ENCODE data around the gene LOXL1. TPM values are rescaled to one million over a fixed set of nuclear protein-coding genes. Genes with fewer than 3 reads are reported as not detected.

LOXL1 gene
- total RNA-seq, 1 experiment from 2014 or later, result 117 TPM

DNA sequence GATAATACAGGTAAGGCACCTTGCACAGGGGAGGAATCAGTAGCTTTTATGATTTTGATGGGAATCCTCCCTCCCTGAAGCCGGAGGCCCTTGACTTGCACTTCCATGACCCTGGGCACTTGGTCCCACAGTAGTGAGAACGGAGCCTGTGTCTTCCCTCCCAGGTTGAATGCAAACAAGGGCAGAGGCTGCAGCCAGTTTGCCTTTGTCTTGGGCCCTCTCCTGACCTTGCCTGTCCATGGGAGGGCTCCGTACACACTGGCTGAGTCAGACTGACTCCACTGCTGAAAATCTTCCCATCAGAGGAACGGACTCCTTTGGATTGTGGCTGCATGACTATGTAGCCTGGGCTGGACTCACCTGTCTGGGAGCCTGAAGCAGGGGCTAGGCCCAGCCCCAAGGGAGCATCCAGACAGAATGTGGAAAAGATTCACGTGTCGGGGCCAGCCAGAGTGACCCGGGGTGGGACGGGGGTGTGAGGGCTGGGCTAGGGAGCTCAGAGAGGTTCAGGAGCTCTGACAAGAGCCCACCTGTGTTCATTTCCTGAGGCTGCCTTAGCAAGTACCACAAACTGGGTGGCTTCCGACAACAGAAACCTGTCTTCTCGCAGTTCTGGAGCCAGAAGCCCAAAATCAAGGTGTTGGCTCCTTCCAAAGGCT lies 43.4 kb upstream of the LOXL1 start:
- ChIA-PET CTCF (no interaction called here), POLR2A (ENCODE audit: low non-redundant PET) (no interaction called here)
- no peak for DNase-seq (ENCODE audit: low spot score)
- H3K4me3 ChIP-seq (ENCODE audit: low read depth, low read length, poor library complexity, severe bottlenecking), result no peak overlapping the region
- intact Hi-C loops (cut with micrococcal nuclease; ENCODE audit: unreplicated experiment), result no loop called here
- no peak for TF ChIP-seq EZH2 (IDR thresholded peaks at IDR 0.05; ENCODE audit: borderline replicate concordance, low read depth, low read length, poor library complexity, severe bottlenecking)
- TF ChIP-seq, protein P1, sequence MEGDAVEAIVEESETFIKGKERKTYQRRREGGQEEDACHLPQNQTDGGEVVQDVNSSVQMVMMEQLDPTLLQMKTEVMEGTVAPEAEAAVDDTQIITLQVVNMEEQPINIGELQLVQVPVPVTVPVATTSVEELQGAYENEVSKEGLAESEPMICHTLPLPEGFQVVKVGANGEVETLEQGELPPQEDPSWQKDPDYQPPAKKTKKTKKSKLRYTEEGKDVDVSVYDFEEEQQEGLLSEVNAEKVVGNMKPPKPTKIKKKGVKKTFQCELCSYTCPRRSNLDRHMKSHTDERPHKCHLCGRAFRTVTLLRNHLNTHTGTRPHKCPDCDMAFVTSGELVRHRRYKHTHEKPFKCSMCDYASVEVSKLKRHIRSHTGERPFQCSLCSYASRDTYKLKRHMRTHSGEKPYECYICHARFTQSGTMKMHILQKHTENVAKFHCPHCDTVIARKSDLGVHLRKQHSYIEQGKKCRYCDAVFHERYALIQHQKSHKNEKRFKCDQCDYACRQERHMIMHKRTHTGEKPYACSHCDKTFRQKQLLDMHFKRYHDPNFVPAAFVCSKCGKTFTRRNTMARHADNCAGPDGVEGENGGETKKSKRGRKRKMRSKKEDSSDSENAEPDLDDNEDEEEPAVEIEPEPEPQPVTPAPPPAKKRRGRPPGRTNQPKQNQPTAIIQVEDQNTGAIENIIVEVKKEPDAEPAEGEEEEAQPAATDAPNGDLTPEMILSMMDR (conservative IDR thresholded peaks at IDR 0.05; ENCODE audit: low read depth, low read length), result no peak
- no peaks in the 10 kb centered on the region for H3K9me3 ChIP-seq (ENCODE audit: low read depth, low read length, poor library complexity, severe bottlenecking)
- H3K27me3 ChIP-seq (replicated peaks; ENCODE audit: insufficient read depth, low read depth, low read length, poor library complexity), result peaks cover 1% of the 10 kb centered on the region
- BruUV-seq (replicated peaks), result no TSS peak
- H3K4me1 ChIP-seq (ENCODE audit: insufficient read depth, low read length, poor library complexity, severe bottlenecking), result no peaks in the 10 kb centered on the region
- no peak overlapping the region for H3K27ac ChIP-seq (ENCODE audit: low read depth, low read length, poor library complexity, severe bottlenecking)
- no peaks in the 10 kb centered on the region for H3K36me3 ChIP-seq (ENCODE audit: insufficient read depth, low read length, poor library complexity, severe bottlenecking)

DNA sequence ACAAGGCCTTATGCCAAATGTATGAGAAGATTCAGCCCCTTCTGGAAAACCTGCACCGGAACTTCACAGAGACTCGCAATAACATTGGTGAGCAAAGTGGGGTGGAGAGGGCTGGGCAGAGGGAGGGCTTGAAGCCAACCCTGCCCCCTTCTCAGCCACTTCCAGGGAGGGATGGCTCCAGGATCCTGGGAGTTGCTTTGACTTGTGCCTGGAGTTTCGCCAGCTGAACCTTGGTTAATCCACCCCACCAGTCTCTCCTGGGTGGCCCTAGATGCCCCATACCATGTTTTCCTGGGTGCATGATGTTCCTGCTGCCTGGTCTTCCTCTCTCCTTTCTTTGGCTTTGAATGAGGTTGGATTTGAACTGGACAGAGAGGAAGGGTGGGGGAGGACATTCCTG lies 42.1 kb upstream of the LOXL1 start:
- ChIA-PET CTCF (interaction anchor here (0.6 kb wide), 1 partner anchor 44 kb away, joined by 15 read pairs; no protein-coding TSS in a partner anchor), POLR2A (ENCODE audit: low non-redundant PET) (no interaction called here)
- H3K4me1 ChIP-seq (ENCODE audit: insufficient read depth, low read length, poor library complexity, severe bottlenecking), result no peaks in the 10 kb centered on the region
- TF ChIP-seq EZH2 (IDR thresholded peaks at IDR 0.05; ENCODE audit: borderline replicate concordance, low read depth, low read length, poor library complexity, severe bottlenecking), result no peak
- TF ChIP-seq, protein P1 (conservative IDR thresholded peaks at IDR 0.05; ENCODE audit: low read depth, low read length), result no peak
- no peak overlapping the region for H3K4me3 ChIP-seq (ENCODE audit: low read depth, low read length, poor library complexity, severe bottlenecking)
- H3K36me3 ChIP-seq (ENCODE audit: insufficient read depth, low read length, poor library complexity, severe bottlenecking), result no peaks in the 10 kb centered on the region
- BruUV-seq (replicated peaks), result no TSS peak
- no peak for DNase-seq (ENCODE audit: low spot score)
- intact Hi-C loops (cut with micrococcal nuclease; ENCODE audit: unreplicated experiment), result no loop called here
- H3K27me3 ChIP-seq (replicated peaks; ENCODE audit: insufficient read depth, low read depth, low read length, poor library complexity), result no peaks in the 10 kb centered on the region
- H3K27ac ChIP-seq (ENCODE audit: low read depth, low read length, poor library complexity, severe bottlenecking), result no peak overlapping the region
- H3K9me3 ChIP-seq (ENCODE audit: low read depth, low read length, poor library complexity, severe bottlenecking), result no peaks in the 10 kb centered on the region

DNA sequence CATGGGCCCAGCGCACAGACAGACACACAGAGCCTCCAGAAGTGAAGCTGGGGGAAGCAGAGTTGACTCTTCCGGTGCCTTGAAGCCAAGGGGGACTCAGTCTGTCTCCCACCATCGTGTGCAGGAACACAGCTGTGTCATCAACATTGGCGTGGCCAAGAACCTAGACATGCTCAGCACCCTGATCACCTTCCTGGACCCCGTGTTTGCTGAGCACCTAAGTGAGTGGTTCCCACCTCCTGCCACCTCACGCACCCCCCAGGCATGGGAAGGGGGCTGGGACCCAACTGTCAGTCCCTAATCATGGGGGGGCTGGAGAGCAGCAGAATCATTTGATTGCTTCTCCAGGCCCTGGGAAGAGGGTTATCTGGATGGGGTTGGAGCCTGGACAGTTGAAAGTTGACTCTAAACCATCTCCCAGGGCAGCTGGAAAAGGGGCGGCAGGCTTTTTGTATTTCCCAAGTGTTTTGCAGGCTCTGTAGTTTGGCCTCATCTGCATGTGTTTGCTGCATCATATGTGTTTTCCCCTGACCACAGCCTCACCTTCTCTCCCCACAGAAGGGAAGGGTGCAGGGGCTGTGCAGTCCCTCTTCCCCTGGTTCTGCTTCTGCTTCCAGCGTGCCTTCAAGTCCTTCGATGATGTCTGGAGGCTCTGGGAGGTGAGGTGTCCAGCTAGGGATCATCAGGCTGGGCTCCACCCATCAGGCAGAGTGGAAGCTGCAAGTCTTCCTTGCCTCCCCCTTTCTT lies 40.1 kb upstream of the LOXL1 start:
- ChIA-PET CTCF (no interaction called here), POLR2A (ENCODE audit: low non-redundant PET) (no interaction called here)
- Histone ChIP-seq H3K4me3 (ENCODE audit: low read depth, low read length, poor library complexity, severe bottlenecking) (no peak overlapping the region), H3K9me3 (ENCODE audit: low read depth, low read length, poor library complexity, severe bottlenecking) (no peaks in the 10 kb centered on the region), H3K27me3 (replicated peaks; ENCODE audit: insufficient read depth, low read depth, low read length, poor library complexity) (no peaks in the 10 kb centered on the region), H3K27ac (ENCODE audit: low read depth, low read length, poor library complexity, severe bottlenecking) (no peak overlapping the region), H3K36me3 (ENCODE audit: insufficient read depth, low read length, poor library complexity, severe bottlenecking) (no peaks in the 10 kb centered on the region), H3K4me1 (ENCODE audit: insufficient read depth, low read length, poor library complexity, severe bottlenecking) (no peaks in the 10 kb centered on the region)
- intact Hi-C loops (cut with micrococcal nuclease; ENCODE audit: unreplicated experiment), result no loop called here
- TF ChIP-seq, protein P1 (conservative IDR thresholded peaks at IDR 0.05; ENCODE audit: low read depth, low read length), result no peak
- no peak for TF ChIP-seq EZH2 (IDR thresholded peaks at IDR 0.05; ENCODE audit: borderline replicate concordance, low read depth, low read length, poor library complexity, severe bottlenecking)
- BruUV-seq (replicated peaks), result no TSS peak
- no peak for DNase-seq (ENCODE audit: low spot score)

Data from A673 (cell line).